Testis (tissue), 2 donors: ENCODE data around the gene INTS4.

Experiments used
- CTCF ChIP-seq, 3 experiments: fragments of 450-650 bp in 2 of 3; fragments of 200-600 bp in 1 of 3; sonication (generic) in 1 of 3; IDR thresholded peaks; one replicate each; pipeline ENCODE4 v1.5.1; 2016 to 2019; ENCODE audit warnings: antibody characterized with exemption in 3 of 3, mild to moderate bottlenecking in 2 of 3, moderate library complexity in 1 of 3
- POLR2A ChIP-seq: fragments of 450-650 bp; IDR thresholded peaks from one replicate; pipeline ENCODE4 v1.6.1; 2017; ENCODE audit warnings: antibody characterized with exemption, mild to moderate bottlenecking, moderate library complexity

- TF ChIP-seq POLR2A (no peak), CTCF (IDR thresholded peaks at IDR 0.05) (no peak)
Observed at GRCh38 chr11:78040691-78041379, 46.4 kb upstream of the INTS4 start.
